ENCODE results near the gene UTP11. TPM values are rescaled to one million over a fixed set of nuclear protein-coding genes. Genes with fewer than 3 reads are reported as not detected.

UTP11 gene
- total and polyA plus RNA-seq, 8 donors, result 24.5 to 50.2 (median 41.2) TPM

DNA sequence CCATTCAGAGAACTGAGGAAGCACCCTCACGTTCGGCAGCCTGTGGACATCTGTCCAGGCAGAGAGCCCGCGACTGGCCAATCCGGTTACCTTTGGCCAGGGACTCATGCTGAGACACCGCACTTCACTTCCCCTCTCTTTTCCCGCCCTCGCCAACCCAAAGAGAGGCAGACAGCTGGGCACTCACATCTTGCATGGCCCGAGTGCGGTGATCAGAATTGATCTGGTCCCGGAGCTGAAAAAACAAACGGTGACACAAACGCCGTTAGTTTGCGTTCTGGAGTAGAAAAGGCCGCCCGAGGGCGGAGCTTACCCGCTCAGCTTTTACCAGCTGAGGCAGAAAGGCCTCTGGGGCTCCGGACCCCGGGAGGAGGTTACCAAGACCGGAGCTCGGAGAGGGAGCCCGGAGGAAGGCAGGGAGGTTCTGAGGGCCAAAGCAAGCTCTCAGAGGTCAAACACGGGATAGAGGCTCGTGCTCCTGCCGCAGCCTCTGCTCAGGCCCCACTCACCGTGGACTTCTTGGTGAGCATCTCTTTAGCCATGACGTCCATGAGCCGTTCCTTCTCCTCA lies 23.1 kb upstream of the UTP11 start:
- TF ChIP-seq, protein P1, sequence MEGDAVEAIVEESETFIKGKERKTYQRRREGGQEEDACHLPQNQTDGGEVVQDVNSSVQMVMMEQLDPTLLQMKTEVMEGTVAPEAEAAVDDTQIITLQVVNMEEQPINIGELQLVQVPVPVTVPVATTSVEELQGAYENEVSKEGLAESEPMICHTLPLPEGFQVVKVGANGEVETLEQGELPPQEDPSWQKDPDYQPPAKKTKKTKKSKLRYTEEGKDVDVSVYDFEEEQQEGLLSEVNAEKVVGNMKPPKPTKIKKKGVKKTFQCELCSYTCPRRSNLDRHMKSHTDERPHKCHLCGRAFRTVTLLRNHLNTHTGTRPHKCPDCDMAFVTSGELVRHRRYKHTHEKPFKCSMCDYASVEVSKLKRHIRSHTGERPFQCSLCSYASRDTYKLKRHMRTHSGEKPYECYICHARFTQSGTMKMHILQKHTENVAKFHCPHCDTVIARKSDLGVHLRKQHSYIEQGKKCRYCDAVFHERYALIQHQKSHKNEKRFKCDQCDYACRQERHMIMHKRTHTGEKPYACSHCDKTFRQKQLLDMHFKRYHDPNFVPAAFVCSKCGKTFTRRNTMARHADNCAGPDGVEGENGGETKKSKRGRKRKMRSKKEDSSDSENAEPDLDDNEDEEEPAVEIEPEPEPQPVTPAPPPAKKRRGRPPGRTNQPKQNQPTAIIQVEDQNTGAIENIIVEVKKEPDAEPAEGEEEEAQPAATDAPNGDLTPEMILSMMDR (IDR thresholded peaks at IDR 0.05), result no peak
- peak in 2 of 4 donors; percentile 64 to 84 for DNase-seq

DNA sequence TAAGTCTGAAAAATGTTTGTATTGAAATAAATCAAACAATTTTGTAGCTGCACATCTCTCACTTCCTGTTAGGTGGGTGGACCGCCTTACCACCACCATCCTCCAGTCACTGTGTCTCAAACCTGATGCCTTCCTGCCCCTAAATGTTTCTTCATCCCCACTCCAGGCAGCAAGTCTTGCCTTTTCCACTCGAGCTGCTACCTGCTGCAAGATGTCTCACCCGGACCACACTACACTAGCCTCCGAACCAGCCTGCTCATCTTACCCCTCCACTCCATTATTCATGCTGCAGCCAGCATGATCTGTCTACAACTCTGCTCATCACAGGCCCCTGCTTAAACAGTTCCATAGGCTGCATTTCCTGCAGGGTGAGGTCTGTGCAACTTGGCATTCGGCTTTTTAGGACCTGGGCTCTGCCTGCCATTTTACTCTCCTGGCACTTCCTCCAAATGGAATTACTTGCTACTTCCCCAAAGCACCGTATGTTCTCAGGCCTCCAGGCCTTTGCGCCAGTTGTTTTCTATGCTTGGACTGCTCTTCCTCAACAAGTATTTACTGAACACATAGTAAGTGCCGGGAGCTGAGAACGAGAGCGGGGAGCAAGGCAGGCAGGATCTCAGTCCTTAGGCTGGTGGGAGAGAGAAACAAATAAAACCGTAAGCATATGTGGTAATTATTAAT lies 17.5 kb upstream of the UTP11 start:
- intact Hi-C loops (cut with DNase I), result no loop called here
- TF ChIP-seq, protein P1 (IDR thresholded peaks at IDR 0.05), result no peak
- DNase-seq (no peak), ATAC-seq (peak; percentile 9)
- H3K27me3 ChIP-seq, result no peaks in the 10 kb centered on the region
- peaks cover 0 to 22% of the 10 kb centered on the region in 2 donors for H3K36me3 ChIP-seq
- no peaks in the 10 kb centered on the region for H3K9me3 ChIP-seq
- peaks cover 31 to 60% of the 10 kb centered on the region in 2 donors for H3K4me1 ChIP-seq
- peak overlapping the region in 1 of 2 donors; percentile 44 for H3K4me3 ChIP-seq
- peak overlapping the region; percentile 80 to 94 for H3K27ac ChIP-seq

More for the DNA sequence above, 23.1 kb upstream of the UTP11 start:
- intact Hi-C loops (cut with DNase I), result no loop called here
- H3K27me3 ChIP-seq, result no peaks in the 10 kb centered on the region
- H3K27ac ChIP-seq, result peak overlapping the region; percentile 80 to 85
- peaks cover 2 to 33% of the 10 kb centered on the region in 2 donors for H3K36me3 ChIP-seq
- no peaks in the 10 kb centered on the region for H3K9me3 ChIP-seq
- peak; percentile 64 for ATAC-seq
- H3K4me3 ChIP-seq, result peak overlapping the region; percentile 86 to 99
- H3K4me1 ChIP-seq, result peaks cover 0 to 24% of the 10 kb centered on the region in 2 donors

DNA sequence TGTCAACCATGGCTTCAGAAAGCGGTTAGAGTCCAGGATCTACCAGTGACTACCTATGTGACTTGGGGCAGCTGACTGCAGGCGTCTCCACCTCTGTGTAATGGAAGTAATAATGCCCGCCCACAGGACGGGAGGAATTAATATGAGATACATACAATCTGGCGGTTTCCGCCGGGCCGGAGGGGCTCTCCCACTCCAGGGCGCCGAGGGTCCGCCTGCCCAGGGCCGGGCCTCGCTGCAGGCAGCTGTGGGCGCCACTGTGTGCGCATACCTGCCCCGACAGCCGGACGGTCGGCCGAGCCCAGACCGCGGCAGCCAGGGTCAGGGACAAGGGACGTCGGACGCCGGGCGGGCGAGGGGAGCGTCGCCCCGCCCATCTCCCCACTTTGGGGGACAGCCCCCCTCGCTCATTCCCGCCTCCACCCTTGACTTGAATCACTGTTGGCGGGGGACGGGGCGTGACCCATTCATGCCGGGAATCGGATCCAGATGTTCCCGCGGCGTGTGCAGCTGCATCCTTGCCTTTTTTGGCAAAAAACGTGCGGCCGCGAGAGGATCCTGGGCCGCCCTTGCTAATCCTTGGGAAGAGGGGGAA lies 16.7 kb upstream of the UTP11 start:
- Histone ChIP-seq H3K9me3 (no peaks in the 10 kb centered on the region), H3K27ac (peak overlapping the region; percentile 80 to 94), H3K36me3 (peaks cover 0 to 22% of the 10 kb centered on the region in 2 donors), H3K4me3 (peak overlapping the region; percentile 44 to 49), H3K4me1 (peaks cover 39 to 61% of the 10 kb centered on the region in 2 donors), H3K27me3 (no peaks in the 10 kb centered on the region)
- intact Hi-C loops (cut with DNase I), result no loop called here
- TF ChIP-seq, protein P1 (IDR thresholded peaks at IDR 0.05), result no peak
- DNase-seq (peak; percentile 76 to 91 (median 86)), ATAC-seq (peak; percentile 61)

DNA sequence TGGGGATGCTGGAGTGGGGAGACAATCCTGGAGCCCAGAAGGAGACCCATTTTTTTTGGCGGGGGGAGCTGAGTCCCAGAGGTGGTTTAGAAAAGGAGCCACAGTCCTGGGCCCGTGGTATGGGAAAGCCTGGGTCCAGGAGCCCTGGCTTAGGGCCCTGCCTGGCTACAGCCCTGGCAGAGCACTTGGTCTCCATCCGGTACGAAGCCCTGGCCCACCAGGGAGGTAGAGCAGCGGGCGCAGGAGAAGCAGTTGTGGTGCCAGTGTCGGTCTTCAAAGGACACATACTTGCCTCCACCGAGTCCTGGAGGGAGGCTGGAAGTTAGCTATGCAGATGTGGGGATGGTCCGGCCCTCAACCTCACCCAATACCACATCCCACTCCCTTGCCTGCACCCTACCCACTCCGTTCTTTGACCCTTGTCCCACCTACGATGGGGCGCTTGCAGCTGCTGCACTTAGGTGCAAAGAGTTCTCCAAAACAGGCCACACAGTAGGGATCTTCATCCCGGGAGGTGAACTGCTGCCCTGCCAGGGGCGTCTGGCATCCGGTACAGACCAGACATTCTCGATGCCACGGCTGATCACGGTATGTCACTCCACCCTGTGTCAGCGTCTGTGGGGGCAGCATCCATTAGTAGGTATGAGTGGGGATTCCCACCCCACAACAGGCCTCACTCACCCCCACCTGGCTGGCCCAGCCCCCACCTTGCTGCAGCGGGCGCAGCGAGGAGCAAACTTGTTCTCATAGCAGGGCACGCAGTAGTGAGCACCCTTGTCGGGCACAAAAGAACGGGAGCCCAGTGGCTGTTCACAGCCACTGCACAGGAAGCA lies 15.1 kb upstream of the UTP11 start:
- TF ChIP-seq, protein P1 (IDR thresholded peaks at IDR 0.05), result no peak
- H3K4me1 ChIP-seq, result peaks cover 51 to 78% of the 10 kb centered on the region in 2 donors
- peaks cover 0 to 22% of the 10 kb centered on the region in 2 donors for H3K36me3 ChIP-seq
- H3K27ac ChIP-seq, result peak overlapping the region in 1 of 2 donors; percentile 94
- peak in 1 of 4 donors; percentile 42 for DNase-seq
- no peak for ATAC-seq
- intact Hi-C loops (cut with DNase I), result no loop called here
- H3K9me3 ChIP-seq, result no peaks in the 10 kb centered on the region
- no peak overlapping the region for H3K4me3 ChIP-seq
- no peaks in the 10 kb centered on the region for H3K27me3 ChIP-seq
